Stomach smooth muscle (tissue), 2 donors: ENCODE data around the gene GUCY2C.
"Not testable (repeated sequence)": the region's sequence is repeated elsewhere in the genome, so short reads cannot be mapped to it uniquely, and the experiment has no call there.

Experiments used
- H3K27ac ChIP-seq: one replicate; pipeline ENCODE4 v1.7.0; 2013; ENCODE audit warnings: mild to moderate bottlenecking, low read length, inconsistent platforms
- H3K27me3 ChIP-seq, 2 donors: one replicate each; pipeline ENCODE4 v1.7.0; 2013; ENCODE audit warnings: low read length in 2 of 2; ENCODE audit not compliant: insufficient read depth in 2 of 2, control insufficient read depth in 1 of 2
- H3K36me3 ChIP-seq, 2 donors: one replicate each; pipeline ENCODE4 v1.7.0; 2013; ENCODE audit warnings: low read length in 2 of 2; ENCODE audit not compliant: control insufficient read depth in 2 of 2, insufficient read depth in 2 of 2
- H3K4me1 ChIP-seq: one replicate; pipeline ENCODE4 v1.7.0; 2013; ENCODE audit warnings: low read length; ENCODE audit not compliant: control insufficient read depth, insufficient read depth
- H3K4me3 ChIP-seq, 2 donors: one replicate each; pipeline ENCODE4 v1.7.0; 2013; ENCODE audit warnings: low read length in 2 of 2
- H3K9ac ChIP-seq, 2 donors: one replicate each; pipeline ENCODE4 v1.7.0; 2013; ENCODE audit warnings: low read length in 2 of 2, mild to moderate bottlenecking in 1 of 2
- H3K9me3 ChIP-seq, 2 donors: one replicate each; pipeline ENCODE4 v1.7.0; 2013; ENCODE audit warnings: low read length in 2 of 2; ENCODE audit not compliant: control insufficient read depth in 2 of 2
- donor health status: healthy.
- donor health status: Pancreatic carcinoma.

Gene GUCY2C

DNA sequence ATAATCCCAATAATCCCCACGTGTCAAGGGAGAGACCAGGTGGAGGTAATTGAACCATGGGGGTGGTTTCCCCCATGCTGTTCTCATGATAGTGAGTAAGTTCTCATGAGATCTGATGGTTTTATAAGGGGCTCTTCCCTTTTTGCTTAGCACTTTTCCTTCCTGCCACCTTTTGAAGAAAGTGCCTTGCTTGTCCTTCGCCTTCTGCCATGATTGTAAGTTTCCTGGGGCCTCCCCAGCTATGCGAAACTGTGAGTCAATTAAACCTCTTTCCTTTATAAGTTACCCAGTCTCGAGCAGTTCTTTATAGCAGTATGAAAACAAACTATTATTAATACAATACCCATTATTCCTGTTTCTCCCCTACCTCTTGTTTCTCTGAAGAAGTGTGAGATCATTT, 14.2 kb downstream of the GUCY2C start:
- not testable (repeated sequence) for H3K9ac ChIP-seq, H3K4me3 ChIP-seq, H3K36me3 ChIP-seq, H3K27me3 ChIP-seq, H3K4me1 ChIP-seq, H3K27ac ChIP-seq, H3K9me3 ChIP-seq

GRCh38 chr12:14681625-14682024, 14.8 kb downstream of the GUCY2C start:
- Histone ChIP-seq H3K27ac (no peak overlapping the region), H3K9me3 (no peaks in the 10 kb centered on the region), H3K27me3 (no peaks in the 10 kb centered on the region), H3K36me3 (no peaks in the 10 kb centered on the region), H3K9ac (no peak overlapping the region), H3K4me1 (no peaks in the 10 kb centered on the region), H3K4me3 (no peak overlapping the region)

DNA sequence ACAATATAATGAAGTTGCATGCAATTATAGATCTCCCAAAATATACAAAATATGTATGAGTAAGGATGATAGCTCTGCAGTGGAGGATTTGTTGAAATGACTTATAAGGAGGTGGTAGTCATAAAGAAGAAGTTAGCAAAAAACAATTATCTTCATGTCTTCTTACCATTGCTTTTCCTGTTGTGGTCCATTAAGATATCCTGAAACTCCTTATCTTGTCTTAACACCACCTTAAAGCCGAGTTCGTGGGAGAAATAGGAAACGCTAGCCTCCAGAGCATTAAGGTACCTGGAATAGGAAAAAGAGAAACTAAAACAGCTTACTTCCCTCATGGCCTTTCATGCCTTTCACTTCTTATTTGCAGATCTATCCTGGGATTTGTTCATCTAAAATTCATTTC, 15.2 kb downstream of the GUCY2C start:
- H3K27ac ChIP-seq = no peak overlapping the region
- H3K36me3 ChIP-seq = no peaks in the 10 kb centered on the region
- H3K4me1 ChIP-seq = no peaks in the 10 kb centered on the region
- no peaks in the 10 kb centered on the region for H3K27me3 ChIP-seq
- H3K9ac ChIP-seq = no peak overlapping the region
- H3K4me3 ChIP-seq = no peak overlapping the region
- no peaks in the 10 kb centered on the region for H3K9me3 ChIP-seq

- Histone ChIP-seq H3K4me3 (no peak overlapping the region), H3K9me3 (no peaks in the 10 kb centered on the region), H3K9ac (no peak overlapping the region), H3K36me3 (no peaks in the 10 kb centered on the region), H3K4me1 (no peaks in the 10 kb centered on the region), H3K27ac (no peak overlapping the region), H3K27me3 (no peaks in the 10 kb centered on the region)
These were observed 17.8 kb downstream of the GUCY2C start for GRCh38 chr12:14678547-14679150.

- Histone ChIP-seq H3K9ac (no peak overlapping the region), H3K27me3 (no peaks in the 10 kb centered on the region), H3K9me3 (no peaks in the 10 kb centered on the region), H3K27ac (no peak overlapping the region), H3K36me3 (no peaks in the 10 kb centered on the region), H3K4me3 (no peak overlapping the region), H3K4me1 (no peaks in the 10 kb centered on the region)
These were observed 27.8 kb downstream of the GUCY2C start for GRCh38 chr12:14668591-14668990.

DNA sequence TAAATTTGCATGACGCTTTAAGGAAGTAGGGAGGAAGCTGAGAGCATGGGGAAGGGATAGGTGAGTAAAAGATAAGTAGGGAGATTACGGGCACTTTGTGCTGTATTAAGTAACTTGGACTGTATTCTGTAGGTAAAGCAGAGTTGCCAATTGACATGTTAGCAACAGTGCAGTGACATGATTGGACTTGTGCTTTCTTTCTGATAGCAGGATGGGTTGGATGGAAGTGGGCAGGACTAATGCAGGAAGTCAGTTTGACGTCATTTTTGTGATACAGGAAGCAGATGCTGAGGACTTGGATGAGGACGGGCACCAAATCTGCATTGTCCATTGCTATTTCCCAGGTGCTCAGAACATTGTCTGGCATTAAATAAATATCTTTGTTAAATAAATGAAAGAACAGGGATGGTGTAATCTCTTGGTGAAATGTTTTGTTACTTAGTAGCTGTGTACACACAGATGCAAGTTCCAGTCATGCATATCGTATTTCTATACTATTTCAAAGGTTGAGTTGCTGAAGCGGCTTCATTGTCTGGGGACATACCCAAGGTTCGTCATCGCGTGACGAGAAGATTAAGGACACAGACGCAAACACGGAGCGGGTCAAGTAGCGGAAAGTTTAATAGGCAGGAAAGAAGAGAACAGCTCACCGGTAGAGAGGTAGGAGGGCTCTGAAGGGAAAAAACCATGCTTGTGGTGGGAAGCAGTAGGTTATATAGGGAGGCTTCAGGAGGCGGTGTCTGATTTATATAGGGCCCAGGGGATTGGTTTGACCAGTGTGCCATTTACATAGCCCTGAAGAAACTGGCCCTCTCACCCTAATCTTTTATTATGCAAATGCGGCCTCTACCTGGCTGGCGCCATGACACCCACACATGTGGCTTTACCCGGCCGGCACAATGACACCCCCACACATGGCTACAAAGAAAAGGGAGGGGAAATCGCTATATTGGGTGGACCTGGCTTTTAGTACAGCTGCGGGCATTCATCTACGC, 30.7 kb downstream of the GUCY2C start:
- no peaks in the 10 kb centered on the region for H3K4me1 ChIP-seq
- H3K27me3 ChIP-seq = no peaks in the 10 kb centered on the region
- H3K27ac ChIP-seq = no peak overlapping the region
- no peak overlapping the region for H3K9ac ChIP-seq
- no peaks in the 10 kb centered on the region for H3K36me3 ChIP-seq
- H3K4me3 ChIP-seq = no peak overlapping the region
- H3K9me3 ChIP-seq = no peaks in the 10 kb centered on the region

GRCh38 chr12:14664434-14665023, 31.9 kb downstream of the GUCY2C start:
- Histone ChIP-seq H3K27ac (no peak overlapping the region), H3K9me3 (no peaks in the 10 kb centered on the region), H3K36me3 (no peaks in the 10 kb centered on the region), H3K27me3 (no peaks in the 10 kb centered on the region), H3K4me1 (no peaks in the 10 kb centered on the region), H3K4me3 (no peak overlapping the region), H3K9ac (no peak overlapping the region)

DNA sequence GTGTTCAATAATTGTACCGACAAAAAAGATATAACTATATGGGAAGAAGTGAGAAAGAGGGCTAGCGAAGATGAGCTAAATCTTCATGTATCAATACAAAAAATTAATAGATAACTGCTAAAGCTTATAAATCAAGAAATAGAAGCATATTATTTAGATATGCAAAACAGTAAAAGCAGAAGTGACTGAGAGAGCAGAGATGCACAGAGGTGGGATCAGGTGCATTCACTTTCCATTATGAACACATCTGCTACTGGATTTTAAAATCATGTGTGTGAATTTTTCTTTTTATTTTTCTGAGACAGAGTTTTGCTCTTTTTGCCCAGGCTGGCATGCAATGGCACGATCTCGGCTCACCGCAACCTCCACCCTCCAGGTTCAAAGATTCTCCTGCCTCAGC, 33.4 kb downstream of the GUCY2C start:
- no peaks in the 10 kb centered on the region for H3K36me3 ChIP-seq
- no peak overlapping the region for H3K9ac ChIP-seq
- H3K27ac ChIP-seq = no peak overlapping the region
- H3K27me3 ChIP-seq = no peaks in the 10 kb centered on the region
- H3K4me3 ChIP-seq = no peak overlapping the region
- no peaks in the 10 kb centered on the region for H3K4me1 ChIP-seq
- no peaks in the 10 kb centered on the region for H3K9me3 ChIP-seq

- H3K4me3 ChIP-seq = no peak overlapping the region
- no peak overlapping the region for H3K9ac ChIP-seq
- H3K9me3 ChIP-seq = no peaks in the 10 kb centered on the region
- H3K27ac ChIP-seq = no peak overlapping the region
- H3K4me1 ChIP-seq = no peaks in the 10 kb centered on the region
- H3K36me3 ChIP-seq = no peaks in the 10 kb centered on the region
- no peaks in the 10 kb centered on the region for H3K27me3 ChIP-seq
These were observed 39.6 kb downstream of the GUCY2C start for GRCh38 chr12:14656846-14657245.

DNA sequence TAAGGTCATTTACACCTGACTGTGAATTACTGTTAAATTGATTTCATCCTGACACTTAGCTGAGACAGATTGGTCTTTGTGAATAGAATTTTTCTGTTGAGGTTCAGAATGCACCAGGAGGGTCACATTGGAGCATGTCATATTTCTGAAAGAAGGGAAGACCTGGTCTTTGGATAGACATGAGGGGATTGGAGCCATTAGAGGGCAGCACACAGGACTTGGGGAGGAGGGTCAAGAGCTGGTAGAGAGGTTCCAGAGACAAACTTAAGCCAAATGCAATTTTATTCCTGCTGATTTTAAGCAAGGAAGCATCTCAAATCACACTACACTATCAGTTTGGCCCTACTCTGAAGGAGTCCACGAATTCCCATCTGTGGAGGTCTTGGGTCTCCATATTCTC, 41.1 kb downstream of the GUCY2C start:
- no peak overlapping the region for H3K27ac ChIP-seq
- no peak overlapping the region for H3K9ac ChIP-seq
- no peaks in the 10 kb centered on the region for H3K9me3 ChIP-seq
- no peak overlapping the region for H3K4me3 ChIP-seq
- no peaks in the 10 kb centered on the region for H3K27me3 ChIP-seq
- H3K36me3 ChIP-seq = no peaks in the 10 kb centered on the region
- H3K4me1 ChIP-seq = no peaks in the 10 kb centered on the region

GRCh38 chr12:14654842-14655241, 41.6 kb downstream of the GUCY2C start:
- no peaks in the 10 kb centered on the region for H3K4me1 ChIP-seq
- H3K4me3 ChIP-seq = no peak overlapping the region
- no peak overlapping the region for H3K9ac ChIP-seq
- no peaks in the 10 kb centered on the region for H3K9me3 ChIP-seq
- no peaks in the 10 kb centered on the region for H3K36me3 ChIP-seq
- no peaks in the 10 kb centered on the region for H3K27me3 ChIP-seq
- no peak overlapping the region for H3K27ac ChIP-seq
